Stimulated activated CD4-positive, alpha-beta T cell treated with anti-CD3 and anti-CD28 coated beads, TNF-alpha, amount 100 ng/mL, for 24 hours (primary cell): ENCODE results near the gene PCSK5.
"Not testable (repeated sequence)": the region's sequence is repeated elsewhere in the genome, so short reads cannot be mapped to it uniquely, and the experiment has no call there.

Experiments
- DNase-seq, 3 experiments: peaks; one replicate each; pipeline ENCODE4 v3.0.0-alpha.2; 2020; ENCODE audit warnings: low read depth in 3 of 3

PCSK5 gene

DNA sequence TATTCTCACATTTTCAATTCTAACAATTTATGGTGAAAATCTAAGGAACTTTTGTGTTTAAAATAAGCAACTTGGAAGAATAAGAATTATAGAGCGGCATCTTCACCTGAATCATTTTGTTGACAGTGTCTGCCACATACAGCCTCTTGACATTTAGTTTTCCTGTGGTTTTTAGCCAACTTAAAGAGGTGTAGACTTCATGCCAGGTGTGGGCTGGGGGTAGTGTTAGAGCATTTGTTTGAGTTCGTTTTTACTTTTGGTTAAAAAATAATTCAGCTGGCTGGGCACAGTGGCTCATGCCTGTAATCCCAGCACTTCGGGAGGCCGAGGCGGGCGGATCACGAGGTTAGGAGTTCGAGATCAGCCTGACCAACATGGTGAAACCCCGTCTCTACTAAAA lies 72.8 kb downstream of the PCSK5 start:
- not testable (repeated sequence) for DNase-seq

DNA sequence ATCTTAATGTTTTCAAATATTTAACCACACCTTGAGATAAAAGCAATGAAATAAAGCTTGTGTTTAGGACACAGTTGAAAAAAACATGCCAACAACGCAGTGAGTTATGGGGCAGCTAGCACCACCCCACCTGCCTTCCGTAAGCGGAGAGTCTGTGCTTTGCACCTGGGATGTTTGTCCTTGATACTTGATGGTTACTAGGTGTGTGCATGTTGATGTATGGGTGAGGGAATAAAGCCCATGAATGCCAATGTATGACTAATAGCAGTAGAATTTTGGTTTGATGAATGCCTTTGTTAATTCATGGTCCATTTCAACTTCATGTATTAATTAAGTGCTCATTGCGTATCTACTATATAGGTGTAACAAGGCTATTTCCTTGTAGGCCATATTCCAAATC lies 74.0 kb downstream of the PCSK5 start:
- no peak for DNase-seq

DNA sequence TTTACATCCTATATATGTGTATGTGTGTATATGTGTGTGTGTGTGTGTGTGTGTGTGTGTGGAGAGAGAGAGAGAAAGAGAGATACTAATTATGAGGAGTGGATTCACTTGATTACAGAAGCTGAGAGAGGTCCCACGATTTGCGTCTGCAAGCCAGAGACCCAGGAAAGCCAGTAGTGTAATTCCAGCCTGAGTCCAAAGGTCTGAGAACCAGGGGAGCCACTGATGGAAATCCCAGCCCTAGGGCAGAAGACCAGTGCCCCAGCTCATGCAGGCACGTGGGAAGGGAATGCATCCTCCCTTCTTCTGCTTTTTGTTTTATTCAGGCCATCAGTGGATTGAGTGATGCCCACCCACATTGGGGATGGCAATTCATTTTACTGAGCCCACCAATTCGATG lies 74.8 kb downstream of the PCSK5 start:
- DNase-seq = no peak

DNA sequence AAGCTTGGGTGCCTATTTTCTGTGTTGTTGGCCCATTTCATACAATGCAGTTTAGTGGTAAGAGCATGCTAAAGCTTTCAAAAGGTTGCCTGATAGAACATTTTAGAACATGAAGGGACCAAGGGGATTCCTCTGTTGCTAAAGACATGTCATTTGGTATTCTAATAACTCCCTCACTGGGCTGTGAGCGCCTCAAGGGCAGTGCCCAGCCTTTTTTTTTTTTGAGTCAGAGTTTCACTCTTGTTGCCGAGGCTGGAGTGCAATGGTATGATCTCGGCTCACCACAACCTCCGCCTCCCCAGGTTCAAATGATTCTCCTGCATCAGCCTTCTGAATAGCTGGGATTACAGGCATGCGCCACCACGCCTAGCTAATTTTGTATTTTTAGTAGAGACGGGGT lies 77.1 kb downstream of the PCSK5 start:
- no peak for DNase-seq

DNA sequence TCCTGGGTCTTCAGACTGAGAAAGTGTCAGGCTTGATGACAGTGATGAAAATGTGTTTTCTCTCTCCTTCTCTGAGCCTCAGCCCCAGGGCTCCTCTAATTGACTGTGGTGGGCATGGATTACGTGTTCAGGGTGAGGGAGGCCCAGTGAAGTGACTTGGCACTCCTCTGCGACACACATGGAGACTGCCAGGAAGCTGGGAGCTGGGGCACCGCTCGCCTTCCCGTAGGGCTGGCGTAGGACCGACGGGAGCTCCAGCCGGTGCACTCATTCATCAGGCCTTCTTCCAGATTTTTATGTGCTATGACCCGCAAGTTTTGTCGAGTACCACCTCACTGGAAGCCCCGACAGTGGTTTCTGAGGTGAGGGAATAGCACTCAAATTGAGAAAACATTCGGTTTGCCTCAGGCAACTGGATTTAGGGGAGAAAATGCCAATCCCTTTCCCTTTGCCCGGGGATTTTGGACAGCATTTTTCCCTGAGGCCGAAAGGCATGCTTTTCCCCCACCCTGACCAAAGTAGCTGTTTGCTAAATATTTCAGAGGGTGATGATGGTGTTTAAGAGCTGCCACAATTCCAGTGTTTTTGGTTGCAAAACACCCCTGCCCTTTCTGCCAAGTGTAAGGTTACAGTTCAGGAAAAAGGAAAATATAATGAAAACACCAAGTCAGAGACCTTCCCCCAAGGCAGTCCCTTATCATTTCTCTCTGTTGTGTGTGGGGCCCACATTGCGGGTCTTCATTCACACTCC lies 83.7 kb downstream of the PCSK5 start:
- no peak for DNase-seq

DNA sequence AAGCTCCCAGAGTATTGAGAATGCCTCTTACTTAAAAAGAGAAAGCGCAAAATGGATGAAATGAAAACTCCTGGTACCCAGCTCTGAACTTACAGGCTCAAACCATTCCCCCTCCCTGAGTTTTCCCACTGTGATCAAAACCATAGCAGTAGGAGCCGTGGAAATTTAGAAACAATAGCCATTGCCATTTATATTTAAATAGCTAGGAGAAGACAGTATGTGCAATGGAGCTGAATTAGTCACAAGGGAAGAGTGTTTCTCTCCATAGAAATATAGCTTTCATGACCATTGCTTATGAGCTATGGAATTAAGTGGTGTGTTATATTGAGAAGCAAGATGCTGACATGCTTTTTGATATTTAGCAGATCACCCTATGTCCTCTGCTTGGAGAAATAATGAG lies 84.6 kb downstream of the PCSK5 start:
- DNase-seq = no peak

DNA sequence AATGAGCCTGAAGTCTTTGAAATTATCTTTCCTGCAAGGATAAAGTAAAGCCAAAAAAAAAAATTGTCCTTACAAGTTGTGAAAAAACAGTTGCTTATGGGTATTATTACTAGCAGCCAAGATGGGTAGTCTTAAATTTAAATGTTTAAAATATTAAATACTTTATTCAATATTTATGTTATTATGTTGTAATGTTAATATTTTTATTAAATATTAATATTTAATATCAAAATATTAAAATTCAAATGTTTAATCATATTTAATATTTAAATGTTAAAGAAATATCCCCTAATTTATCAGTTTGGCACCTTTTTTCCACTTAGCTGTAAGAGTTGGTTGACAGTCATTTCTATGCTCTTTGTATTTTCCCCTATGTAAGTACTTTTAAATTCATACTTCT lies 86.1 kb downstream of the PCSK5 start:
- no peak for DNase-seq

DNA sequence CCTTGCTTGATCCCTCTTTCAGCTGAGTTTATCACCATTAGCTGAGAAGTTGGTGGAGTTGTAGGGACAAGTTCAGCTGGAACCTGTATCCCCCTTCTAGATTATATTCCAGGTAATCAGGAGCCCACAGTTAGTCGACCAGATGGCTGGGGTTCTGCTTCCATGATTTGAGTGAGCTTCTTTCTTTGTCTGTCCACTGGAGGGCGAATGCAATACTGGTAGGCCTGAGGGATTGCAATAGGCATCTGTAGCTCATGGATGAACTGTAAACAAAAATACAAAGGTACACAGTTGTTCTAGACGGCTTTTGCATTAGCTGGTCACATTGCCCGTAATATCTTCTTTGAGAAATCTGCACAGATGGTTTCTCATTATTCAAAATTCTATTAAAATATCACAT lies 88.9 kb downstream of the PCSK5 start:
- no peak for DNase-seq

DNA sequence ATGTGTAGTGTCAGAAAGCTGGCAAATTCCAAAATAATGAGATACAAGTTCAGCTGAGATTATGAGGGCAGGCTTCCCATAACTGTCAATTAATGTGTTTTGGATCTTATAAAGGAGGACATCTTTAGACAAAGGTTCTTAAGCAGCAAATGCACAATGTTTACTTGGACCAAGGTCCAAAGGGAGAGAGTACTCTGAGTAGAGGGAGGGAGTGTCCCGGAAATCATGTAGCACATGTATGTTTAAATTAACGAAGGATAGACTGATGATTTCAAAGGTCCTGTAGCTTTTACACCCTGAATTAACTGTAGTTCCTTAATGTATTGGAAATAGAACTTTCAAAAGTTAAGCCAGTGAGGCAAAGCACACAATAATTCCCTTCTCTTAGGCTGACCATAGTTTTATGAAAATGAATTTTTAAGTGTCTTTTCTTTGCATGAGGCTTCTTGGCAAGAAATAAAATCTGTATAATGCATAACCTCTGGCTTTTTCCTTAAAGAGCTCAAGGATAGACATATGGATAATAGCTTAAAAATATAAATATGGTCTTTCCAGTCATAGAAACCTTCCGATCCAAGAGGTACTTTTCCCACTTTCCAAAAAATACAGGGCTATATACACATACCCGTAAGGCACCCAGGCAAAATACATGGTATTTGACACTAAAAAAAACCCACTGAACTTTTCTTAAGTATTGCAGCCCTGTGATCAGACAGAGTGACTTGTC lies 93.0 kb downstream of the PCSK5 start:
- DNase-seq = no peak

DNA sequence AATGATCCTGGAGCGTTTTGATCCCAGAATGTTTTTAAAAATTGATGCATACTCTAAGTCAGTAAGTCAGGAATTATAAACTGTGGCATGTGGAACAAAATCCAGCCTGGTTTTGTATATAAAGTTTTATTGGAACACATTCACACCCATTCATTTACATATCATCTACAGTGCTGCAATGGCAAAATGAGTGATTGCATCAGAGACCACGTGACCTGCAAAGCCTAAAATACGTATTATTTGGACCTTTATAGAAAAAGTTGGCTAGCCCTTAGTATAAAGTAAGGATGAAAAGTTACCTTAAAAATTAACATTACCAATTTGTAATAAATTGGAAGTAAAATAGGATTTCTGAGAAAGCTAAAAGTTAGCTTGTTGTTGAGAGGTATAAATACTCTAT lies 95.0 kb downstream of the PCSK5 start:
- no peak for DNase-seq

DNA sequence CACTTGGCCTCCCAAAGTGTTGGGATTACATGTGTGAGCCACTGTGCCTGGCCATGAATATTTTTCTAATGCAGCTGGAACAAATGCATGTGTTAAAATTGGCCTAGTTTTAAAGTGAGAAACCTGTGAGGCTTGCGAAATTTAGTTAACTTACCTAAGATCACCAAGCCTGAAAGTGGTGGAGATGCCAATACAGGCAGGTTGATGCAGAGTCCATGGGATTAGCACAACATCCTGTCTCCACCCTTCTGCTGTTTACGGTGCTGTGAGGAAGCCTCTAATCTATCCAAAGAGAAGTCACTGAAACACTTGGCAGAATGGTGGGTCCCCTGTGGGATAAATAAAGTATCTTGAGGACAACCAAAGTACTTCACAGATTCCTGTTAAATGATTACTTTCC lies 98.2 kb downstream of the PCSK5 start:
- no peak for DNase-seq

DNA sequence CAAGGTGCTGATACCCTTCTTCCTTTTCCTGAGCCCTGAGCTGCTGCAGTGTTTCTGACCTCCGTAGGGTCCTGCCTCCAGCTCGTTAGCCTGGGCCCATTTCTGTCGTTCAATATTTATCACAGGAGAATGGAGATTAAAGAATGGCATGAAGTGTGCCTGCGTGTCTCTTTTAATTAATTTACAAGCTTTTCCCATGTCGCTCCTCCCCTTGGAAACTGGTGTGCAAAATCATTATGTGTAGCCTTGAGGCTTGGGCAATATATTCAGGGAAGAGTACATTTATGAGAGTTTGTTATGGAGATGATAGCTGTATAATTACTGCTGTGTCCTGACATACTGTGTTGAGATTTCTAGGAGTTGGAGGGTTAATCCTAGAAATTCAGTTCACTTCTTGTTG lies 99.7 kb downstream of the PCSK5 start:
- no peak for DNase-seq

DNA sequence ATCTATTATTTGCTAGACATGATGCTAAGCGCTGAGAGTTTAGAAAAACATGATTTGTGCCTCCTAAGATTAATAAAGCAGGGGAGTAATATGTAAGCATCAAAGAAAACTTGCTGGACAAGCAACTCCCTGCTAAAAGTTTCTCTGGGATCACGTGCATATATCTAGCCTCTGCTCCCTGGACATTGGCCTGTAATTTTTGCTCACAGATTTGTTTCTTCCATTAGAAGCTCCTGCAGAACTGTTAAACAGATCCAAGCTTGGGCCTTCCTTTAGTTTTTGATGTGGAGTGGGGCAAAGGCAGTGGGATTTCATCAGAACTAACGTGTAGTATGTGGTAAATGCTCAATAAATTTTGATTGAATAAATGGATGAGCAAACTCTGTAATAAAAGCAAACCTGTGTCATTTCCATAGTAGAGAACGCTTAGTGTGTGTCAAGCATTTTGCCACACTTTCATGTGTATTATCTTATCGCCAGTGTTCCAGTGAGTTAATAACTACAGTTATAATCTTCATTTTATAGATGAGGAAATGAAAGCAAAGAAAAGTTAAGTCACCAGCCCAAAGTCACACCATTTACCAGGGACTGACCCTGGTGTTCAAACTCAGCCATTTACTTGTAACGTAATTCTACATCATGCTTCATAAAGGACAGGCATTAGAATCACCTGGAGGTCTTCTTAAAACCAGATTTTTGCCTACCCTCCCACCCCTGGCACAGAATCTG lies 100.3 kb downstream of the PCSK5 start:
- DNase-seq = no peak

DNA sequence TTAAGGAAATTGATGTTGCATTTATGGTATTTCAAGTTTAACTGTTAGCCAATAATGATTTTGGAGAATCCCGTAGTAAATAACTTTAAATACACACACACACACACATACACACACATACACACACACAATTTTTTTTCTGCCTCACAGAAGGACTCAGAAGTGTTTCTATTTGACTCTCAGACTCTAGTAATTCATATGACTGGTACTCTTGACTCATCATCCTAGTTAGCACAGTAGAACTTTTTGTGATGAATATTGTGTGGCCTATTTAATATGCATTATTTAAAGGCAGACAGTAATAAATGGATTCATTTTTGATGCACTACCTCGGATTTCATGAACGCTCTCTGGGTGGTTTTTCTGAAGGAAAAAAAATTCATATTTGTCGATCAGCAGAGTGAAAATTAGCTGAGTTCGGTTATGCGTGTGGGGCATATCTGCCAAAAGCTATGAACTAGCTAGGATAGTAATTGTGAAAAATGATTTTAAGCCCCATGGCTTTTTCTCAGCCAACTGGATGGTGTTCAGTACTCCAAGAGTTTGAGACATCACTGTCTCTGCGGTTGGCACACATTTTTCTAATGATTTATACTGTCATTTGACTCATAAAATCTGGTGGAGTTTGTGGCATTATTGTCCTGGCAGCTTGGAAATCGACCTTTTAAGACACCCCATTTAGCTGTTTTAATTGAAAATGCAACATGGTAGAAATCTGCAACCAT lies 102.2 kb downstream of the PCSK5 start:
- DNase-seq = no peak

DNA sequence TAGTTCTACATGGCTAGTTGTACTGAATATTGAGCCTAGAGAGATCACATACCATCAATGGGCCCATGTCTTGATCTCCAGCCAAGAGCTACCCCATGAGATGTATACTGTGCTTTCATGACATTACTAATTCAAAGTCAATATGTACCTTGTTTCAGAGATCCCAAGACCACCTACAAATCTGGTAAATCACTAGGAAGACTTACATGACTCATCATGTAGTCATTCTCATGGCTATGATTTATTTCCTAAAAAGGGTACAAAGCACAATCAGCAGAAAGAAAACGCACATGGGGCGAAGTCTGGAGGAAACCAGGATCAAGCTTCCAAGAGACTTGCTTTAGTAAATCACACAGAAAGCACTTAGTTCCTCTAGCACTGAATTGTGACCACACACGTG lies 103.0 kb downstream of the PCSK5 start:
- no peak for DNase-seq

DNA sequence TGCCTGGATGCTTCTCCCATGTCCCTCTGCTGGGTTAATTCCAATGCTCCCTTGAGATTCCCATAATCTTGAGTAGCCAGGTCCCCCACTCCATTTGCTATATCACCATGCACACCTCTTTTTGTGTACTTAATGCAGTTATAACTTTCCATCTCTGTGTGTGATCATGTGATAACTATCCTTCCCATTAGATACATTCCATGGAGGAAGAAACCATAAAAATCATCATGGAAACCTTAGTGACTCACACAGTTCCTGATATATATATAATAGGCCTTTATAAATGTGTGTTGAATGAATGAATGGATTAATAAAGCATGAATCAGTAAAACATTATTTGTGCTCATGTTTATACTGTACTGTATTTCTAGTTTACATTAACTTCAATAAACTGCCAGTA lies 104.6 kb downstream of the PCSK5 start:
- DNase-seq = no peak

DNA sequence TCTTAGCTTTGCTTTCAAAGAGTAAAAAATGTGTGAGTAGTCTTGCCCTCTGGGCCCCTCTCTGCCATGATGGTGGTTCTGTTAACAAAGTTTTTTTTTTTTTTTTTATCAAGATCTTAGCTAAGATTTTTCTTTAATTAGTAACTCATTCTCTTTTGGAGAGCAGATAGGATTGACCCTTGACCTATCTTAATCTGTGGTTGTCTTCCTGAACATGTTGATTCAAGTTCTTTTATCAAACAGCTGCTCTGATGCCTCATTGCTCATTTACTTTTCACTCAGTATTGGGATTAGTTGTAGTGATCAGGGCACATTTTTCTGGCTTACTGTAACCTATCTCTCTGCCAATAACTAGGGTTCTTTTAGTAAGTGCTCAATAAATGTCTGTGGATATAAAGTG lies 106.3 kb downstream of the PCSK5 start:
- DNase-seq = no peak

DNA sequence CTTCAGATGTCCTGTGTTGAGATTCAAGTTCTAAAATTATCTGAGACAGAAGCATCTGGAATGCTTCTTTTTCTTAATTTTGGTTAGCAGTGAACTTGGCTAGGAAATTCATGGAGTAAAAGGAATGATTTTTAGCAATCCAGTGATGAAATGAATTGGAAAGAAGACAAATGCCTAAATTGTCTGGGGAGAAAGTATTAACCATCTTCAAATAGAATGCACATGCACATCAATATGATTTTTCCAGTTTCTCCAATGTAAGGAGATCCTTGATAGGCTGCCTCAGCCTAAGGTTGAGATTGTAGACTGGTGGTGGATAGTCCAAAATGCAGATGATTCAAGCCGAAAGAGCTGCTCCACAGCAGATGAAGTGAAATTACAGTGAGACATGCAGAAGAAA lies 106.7 kb downstream of the PCSK5 start:
- no peak for DNase-seq

DNA sequence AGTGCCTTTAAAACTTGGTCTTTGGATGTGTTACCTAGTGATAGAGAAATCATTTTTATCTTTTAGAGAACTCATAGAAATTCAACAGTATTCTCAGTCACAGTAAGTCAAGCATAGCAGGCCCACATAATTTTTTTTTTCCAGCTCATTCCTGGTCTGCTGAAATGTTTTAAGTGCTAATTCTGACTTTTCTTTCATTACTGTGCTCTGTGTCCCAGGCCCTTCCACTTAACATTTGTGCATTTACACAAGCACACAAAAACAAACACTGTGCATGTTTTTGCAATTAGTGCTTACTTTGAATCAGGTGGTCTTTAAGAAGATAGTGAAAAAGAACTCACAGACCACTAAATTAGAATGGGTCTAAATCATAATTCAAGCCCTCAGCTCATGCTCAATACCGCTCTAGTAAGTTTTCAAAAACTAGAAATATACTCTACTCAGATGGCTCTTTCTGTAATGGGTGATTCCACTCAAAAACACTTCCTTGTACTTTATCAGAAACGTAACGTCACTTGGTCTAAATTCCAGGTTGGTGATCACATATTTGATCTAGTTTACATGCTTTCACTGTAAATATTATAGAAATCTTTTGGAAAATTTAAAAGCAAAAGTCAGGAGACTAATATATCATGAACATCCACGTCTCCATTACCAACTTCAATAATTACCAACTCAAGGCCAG lies 107.8 kb downstream of the PCSK5 start:
- DNase-seq = no peak

DNA sequence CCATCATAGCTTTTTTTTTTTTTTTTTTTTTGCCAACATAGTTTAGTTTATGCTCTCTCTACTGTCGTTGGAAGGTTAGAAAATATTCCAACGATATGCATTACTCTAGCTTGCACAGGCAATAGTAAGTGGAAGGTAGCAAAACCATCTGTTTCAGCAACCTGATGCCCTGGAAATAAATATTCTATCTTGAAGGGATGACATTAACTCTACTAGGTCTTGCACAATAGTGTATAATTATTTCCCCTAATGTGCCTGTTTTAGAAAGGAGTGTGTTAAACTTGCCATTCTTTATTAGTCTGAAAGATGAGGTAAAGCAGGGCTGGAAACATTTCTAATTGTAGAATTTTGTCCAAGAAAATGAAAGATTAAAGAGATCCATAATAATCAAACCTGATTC lies 111.0 kb downstream of the PCSK5 start:
- no peak for DNase-seq

DNA sequence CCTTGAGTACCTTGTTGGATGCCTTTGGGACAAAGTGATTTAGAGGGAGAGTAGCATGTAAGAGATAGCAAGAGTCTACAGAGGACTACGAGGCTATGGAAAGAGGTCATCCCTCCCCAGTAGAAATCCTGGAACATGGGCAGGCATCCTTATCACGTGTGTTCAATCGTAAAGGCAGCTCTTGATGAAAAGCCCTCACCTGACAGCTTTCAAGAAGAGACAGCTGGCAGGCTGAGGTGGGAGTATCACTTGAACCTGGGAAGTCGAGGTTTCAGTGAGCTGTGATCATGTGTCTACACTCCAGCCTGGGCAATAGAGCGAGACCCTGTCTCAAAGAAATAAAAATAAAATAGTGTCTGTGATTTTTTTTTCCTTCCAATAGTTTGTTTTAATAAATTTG lies 112.6 kb downstream of the PCSK5 start:
- no peak for DNase-seq

DNA sequence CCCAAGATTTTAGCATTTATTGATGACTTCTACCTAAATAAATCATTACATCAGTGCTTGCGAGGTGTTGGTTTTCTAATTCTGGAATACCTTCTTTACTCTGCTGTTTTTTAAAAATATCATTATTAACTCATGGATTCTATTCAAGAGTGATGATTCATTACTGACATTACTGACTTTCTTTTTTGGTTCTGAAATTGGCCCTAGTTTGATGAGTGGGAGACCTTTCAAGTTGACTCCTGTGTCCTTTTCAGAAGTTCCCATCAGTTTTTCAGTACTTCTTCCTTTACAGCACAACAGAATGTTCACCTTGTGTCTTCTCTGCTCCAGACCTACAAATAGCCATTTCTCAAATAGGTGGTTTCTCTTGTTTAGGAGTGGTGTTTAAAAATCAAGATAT lies 114.1 kb downstream of the PCSK5 start:
- DNase-seq = no peak
